Suppressor macrophage (primary cell): Measurements from ENCODE around the gene GRM5.
"Not testable (repeated sequence)": the region's sequence is repeated elsewhere in the genome, so short reads cannot be mapped to it uniquely, and the experiment has no call there.

Source experiments
- DNase-seq, 4 experiments: peaks; one replicate each; pipeline ENCODE4 v3.0.0-alpha.2; 2020 to 2022
- total RNA-seq, 17 experiments: gene quantifications; one replicate each; lab custom pipeline; 2026; ENCODE audit warnings: mixed read lengths in 6 of 17, inconsistent platforms in 3 of 17; lab: John Stamatoyannopoulos, UW

GRM5 gene
- total RNA-seq = 0 to 3.9 (median 0) reads per million in 17 experiments

DNA sequence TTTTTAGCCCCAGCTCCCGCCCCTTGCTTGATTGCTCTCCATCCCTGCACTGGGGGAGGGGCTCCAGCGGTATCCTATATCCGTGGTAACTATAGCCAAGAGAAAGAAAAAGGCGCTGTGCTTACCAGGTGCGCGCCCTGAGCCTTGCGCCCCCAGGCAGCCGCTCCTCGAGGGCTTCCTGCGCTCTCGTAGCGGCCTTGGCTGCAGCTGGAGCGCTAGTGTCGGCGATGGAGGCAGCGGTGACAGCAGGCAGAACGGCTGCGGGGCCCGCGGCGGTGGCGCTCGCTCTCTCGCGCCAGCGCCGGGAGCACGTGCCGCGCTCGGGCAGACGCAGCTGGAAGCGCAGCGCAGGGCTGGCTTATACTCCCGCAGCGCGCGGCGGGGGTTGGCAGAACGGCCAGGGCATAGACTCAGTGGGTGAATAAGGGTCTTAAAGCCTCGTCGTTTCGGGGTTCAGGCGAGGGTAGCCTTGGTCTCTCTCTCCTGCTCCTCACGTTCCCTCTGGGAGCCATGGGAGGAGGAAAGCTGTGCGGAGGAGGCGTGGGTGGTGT, at the start of gene GRM5:
Gene GRM5, minus strand, starts transcription at position 332 of the 551 bp plus-strand sequence. CDS start 18,110 bp downstream, outside the sequence.
- DNase-seq = not testable (repeated sequence)

DNA sequence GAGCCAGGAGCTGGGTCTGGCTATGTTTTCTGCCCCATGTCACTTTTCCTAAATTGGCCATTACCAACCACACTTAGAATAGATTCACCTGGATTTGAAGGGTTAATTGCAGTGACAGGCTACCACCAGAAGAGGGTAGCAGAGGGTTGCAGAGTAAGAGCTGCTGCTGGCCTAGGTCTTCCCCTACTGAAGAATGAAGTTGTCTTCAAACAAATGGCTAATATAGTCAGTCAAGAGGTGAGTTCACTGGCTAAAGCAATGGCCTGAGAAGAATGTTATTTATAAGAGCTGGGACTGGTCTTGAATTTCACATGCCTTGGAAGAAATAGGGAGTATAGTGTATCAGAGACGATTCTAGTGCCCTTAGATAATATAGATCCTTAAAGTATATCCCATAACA, 32.2 kb upstream of the GRM5 start:
- peak; percentile 3 to 26 (median 14) for DNase-seq

DNA sequence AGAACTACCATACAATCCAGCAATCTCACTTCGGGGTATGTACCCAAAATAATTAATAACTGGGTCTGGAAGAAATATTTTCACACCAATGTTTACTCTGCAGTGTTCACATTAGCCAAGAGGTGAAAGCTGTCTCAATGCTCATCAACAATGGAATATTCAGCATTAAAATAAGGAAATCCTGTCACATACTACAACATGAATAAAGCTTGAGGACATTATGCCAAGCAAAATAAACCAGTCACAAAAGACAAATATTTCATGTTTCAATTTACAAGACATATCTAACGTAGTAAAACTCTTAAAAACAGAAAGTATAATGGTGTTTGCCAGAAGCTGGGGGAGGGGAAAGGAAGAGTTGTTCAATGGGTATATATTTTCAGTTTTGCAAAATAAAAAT, 28.0 kb upstream of the GRM5 start:
- DNase-seq = not testable (repeated sequence)

GRCh38 chr11:89084951-89085350, 19.2 kb upstream of the GRM5 start:
- not testable (repeated sequence) for DNase-seq

DNA sequence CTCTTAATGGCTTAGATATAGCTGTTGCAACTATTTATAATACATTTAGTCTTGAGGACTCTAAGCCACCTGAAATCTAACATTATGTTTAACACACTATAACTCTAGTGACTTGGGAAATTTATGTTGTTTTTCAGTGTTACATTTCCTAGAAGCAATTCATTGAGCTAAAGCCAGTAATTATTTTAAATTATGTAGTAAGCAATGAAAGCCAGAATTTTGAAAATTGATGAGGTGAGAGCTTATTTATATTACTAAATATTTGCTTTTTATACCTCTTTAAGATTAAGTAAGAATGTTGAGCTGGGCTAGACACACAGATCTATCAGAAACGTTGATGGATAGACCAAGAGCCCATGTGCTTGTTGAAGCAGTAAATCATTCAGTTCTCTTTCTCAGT, 5.1 kb upstream of the GRM5 start:
- not testable (repeated sequence) for DNase-seq

- no peak for DNase-seq
These were observed 1.5 kb upstream of the GRM5 start for GRCh38 chr11:89067264-89067663.

GRCh38 chr11:89065066-89065465, 716 bp downstream of the GRM5 start:
- DNase-seq = no peak

- not testable (repeated sequence) for DNase-seq
These were observed 2.3 kb downstream of the GRM5 start for GRCh38 chr11:89063481-89063951.

DNA sequence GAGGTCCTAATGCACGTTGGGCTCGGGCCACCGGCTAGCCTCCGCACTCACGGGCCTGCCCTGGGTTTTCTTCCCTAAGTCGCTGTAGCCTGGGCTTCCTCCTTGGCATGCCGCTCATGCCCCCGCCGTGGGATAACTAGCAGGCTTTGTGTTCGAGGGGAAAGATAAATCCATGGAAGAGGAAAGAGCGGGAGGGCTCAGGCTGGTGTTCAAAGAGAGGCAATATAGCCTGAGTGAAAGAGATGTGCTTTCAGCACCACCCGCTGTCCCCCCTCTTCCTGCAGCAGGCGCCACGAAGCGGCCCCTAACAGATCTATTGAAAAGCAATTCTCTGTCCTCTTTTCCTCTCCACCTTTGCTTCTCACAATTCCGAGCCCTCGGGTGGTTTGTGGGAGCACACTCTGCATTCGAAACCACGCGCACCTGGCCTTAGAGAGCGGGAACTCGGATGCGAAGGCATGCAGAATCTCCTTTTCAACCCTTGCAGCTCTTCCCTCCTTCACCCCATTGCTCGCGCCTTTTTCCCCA, 2.9 kb downstream of the GRM5 start:
- DNase-seq = not testable (repeated sequence)

DNA sequence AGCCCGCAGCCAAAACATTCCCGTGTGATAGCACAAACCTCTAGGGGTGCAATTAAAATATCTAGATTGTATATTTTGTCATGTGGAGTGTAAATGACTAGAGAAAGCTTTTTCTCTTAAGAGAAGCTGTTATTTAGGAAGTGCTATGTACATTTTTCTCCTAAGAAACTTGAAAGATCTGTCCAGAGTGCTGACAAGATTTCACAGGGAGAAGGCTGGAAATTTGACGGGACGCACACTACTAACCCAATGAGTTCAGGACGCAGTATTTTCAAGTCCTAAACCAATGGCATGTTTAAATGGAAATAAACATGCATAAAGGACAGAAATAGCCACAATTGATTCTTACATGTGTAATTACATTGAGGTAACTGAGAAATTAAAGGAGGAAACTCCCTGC, 3.9 kb downstream of the GRM5 start:
- DNase-seq = not testable (repeated sequence)

- DNase-seq = not testable (repeated sequence)
These were observed 8.4 kb downstream of the GRM5 start for GRCh38 chr11:89057406-89057805.

DNA sequence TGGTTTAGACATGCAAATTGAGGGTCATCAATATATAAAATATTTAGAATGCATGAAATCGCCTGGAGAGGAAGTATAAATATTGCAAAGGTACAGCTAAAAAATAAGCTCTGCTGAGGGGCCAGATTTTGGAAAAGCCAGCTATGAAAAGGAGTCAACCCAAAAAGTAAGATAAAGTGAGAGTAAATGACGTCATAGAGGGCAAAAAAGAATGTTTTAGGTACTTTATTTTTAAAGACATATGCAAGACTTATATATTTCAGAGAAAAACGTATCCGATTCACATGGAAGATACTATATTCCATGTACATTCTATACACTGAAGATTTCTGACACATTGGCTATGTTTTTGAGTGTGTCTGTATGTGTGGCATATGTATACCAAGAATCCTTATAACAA, 13.6 kb downstream of the GRM5 start:
- no peak for DNase-seq

GRCh38 chr11:89047159-89047558, 18.6 kb downstream of the GRM5 start:
- not testable (repeated sequence) for DNase-seq

- not testable (repeated sequence) for DNase-seq
These were observed 21.8 kb downstream of the GRM5 start for GRCh38 chr11:89043861-89044588.

DNA sequence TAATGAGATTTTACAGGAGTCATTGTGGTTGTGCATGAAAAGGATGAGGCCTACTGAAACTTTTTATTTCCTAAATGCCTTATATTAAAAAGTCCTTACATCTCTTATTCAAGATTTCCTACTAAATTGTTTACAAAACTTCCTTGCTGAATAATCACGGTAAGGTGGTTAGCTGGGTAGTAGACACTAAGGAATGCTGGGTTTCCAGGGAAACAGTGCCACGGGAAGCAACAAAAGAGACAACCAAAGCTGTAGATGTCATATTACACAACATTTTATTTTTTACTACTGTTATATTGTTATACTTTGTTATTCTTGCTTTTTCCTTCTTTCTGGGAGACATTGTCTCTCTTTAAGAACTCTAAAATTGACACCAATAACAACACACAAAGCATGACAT, 36.1 kb downstream of the GRM5 start:
- DNase-seq = not testable (repeated sequence)

GRCh38 chr11:89021339-89021738, 44.4 kb downstream of the GRM5 start:
- DNase-seq = no peak

- not testable (repeated sequence) for DNase-seq
These were observed 45.8 kb downstream of the GRM5 start for GRCh38 chr11:89019827-89020547.

DNA sequence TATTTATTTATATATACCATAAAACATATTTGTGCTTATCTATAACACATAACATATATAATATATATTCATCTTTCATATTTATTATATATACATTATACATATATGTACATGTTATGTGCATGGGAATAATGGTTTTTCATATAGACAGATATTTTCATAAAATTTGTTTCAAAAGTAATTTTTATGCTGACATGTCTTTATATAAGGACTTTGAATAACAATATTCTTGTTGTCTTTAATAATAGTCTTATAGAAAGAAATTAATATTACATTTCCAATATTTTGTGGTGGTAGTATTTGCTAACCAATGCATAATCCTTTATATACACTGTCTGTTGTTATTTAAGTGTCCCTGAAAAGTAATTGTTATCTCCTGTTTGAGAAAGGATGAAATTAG, 49.6 kb downstream of the GRM5 start:
- DNase-seq = no peak

GRCh38 chr11:89015614-89016013, 50.2 kb downstream of the GRM5 start:
- no peak for DNase-seq

- not testable (repeated sequence) for DNase-seq
These were observed 64.9 kb downstream of the GRM5 start for GRCh38 chr11:89000852-89001251.

GRCh38 chr11:88979641-88980040, 86.1 kb downstream of the GRM5 start:
- DNase-seq = no peak

GRCh38 chr11:88978992-88979391, 86.8 kb downstream of the GRM5 start:
- DNase-seq = not testable (repeated sequence)

GRCh38 chr11:88975441-88975840, 90.3 kb downstream of the GRM5 start:
- not testable (repeated sequence) for DNase-seq
